Sigmoid colon (tissue), 7 donors: ENCODE data around the gene ICE2. TPM values are rescaled to one million over a fixed set of nuclear protein-coding genes. Genes with fewer than 3 reads are reported as not detected.
A peak's percentile ranks its signal among the peaks of the same experiment; 100 is the strongest.

Experiments
- DNase-seq: peaks from one replicate; pipeline ENCODE4 v3.0.0-alpha.2; 2019
- H3K27ac ChIP-seq, 4 donors: fragments of 200-600 bp; sonication (generic); one replicate each; pipeline ENCODE4 v1.5.1; 2016 to 2019; ENCODE audit warnings: mild to moderate bottlenecking in 1 of 4
- H3K27me3 ChIP-seq, 3 donors: fragments of 200-600 bp; sonication (generic); one replicate each; pipeline ENCODE4 v1.5.1; 2019; ENCODE audit warnings: mild to moderate bottlenecking in 1 of 3
- H3K36me3 ChIP-seq, 4 donors: fragments of 200-600 bp; sonication (generic); one replicate each; pipeline ENCODE4 v1.5.1; 2016 to 2019
- H3K4me1 ChIP-seq, 4 donors: fragments of 200-600 bp; sonication (generic); one replicate each; pipeline ENCODE4 v1.5.1; 2017 to 2019
- H3K4me3 ChIP-seq, 4 donors: fragments of 200-600 bp; sonication (generic); one replicate each; pipeline ENCODE4 v1.5.1; 2017 to 2019; ENCODE audit warnings: mild to moderate bottlenecking in 2 of 4, moderate library complexity in 1 of 4
- H3K9me3 ChIP-seq, 4 donors: fragments of 200-600 bp in 3 of 4; sonication (generic) in 3 of 4; one replicate each; pipeline versions ENCODE4 v1.5.1 to v1.6.1; 2013 to 2019
- CTCF ChIP-seq, 4 experiments: fragments of 450-650 bp in 3 of 4; fragments of 200-600 bp in 1 of 4; IDR thresholded peaks; one replicate each; pipeline ENCODE4 v1.5.1; 2016 to 2019; ENCODE audit warnings: antibody characterized with exemption in 4 of 4, mild to moderate bottlenecking in 3 of 4, moderate library complexity in 2 of 4
- EP300 ChIP-seq, 4 donors: sonication (generic); formaldehyde crosslinking; IDR thresholded peaks; one replicate each; pipeline ENCODE4 v1.6.1; 2017; ENCODE audit warnings: antibody characterized with exemption in 4 of 4
- POLR2A ChIP-seq, 2 donors: fragments of 450-650 bp; IDR thresholded peaks; one replicate each; pipeline ENCODE4 v1.6.1; 2016; ENCODE audit warnings: antibody characterized with exemption in 2 of 2, mild to moderate bottlenecking in 2 of 2, moderate library complexity in 2 of 2
- POLR2AphosphoS5 ChIP-seq, 4 donors: sonication (generic); formaldehyde crosslinking; IDR thresholded peaks; one replicate each; pipeline ENCODE4 v1.6.1; 2017; ENCODE audit warnings: antibody characterized with exemption in 4 of 4
- WGBS, 2 donors: extraction: QIAGEN DNeasy Blood & Tissue Kit; methylation state at CpG; one replicate each; pipeline ENCODE4 v1.1.7; 2013; 5-methylcytosine and 5-hydroxymethylcytosine counted together
- intact Hi-C: fragments of 100-400 bp; cut with DNase I; formaldehyde crosslinking; loops from one replicate; pipeline ENCODE4 v1.15.1; 2023
- polyA plus RNA-seq, 3 donors: library from polyadenylated mRNA; stranded (reverse); fragments of 200-250 nt; gene quantifications; one replicate each; pipeline ENCODE4 v1.2.3, GENCODE V29; 2013
- total RNA-seq, 4 donors: library from RNA; depleted of rRNA; stranded (reverse); fragments of >200 nt; gene quantifications; one replicate each; pipeline ENCODE4 v1.1.0, GENCODE V29; 2016
- donor health status: healthy with polysubstance abuse.
- donor health status: Bipolar disorder and iron deficiency.
- donor health status: healthy.

The ICE2 gene
- total and polyA plus RNA-seq, 7 donors = 4.6 to 40.3 (median 30.0) TPM

DNA sequence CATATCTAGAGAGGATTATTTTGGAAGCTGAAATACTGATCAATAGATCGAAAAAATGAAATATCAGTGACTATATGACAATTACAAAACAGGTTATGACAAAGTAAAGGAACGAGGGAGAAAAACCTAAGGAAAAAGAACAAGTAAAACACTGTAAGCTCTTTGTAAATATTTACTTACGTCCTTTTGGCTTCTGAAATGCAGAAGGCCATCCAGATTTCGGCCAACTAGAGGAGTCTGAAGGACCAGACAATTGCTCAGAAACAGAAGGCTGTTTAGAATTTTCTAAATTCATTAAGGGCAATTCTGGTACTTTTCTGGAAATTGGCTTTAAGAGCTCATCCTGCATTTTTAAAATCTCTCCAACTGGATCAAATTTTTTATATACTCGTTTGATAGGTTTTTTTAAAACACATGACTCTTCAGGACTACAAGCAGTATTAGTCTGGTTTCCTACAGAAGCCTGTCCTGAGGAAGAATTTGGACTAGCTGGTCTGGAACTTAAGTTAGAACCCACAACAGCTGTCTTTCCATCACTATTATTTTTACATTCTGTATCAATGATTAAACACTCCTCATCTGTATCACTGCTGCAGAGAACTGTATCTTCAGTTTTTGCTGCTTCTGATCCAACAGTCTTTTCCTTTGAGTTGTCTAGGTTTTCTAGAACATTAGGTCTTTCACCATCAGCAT lies 30.1 kb downstream of the ICE2 start:
- 55 to 66% methylated on average over 5 of the region's 5 CpGs for WGBS, 2 donors

DNA sequence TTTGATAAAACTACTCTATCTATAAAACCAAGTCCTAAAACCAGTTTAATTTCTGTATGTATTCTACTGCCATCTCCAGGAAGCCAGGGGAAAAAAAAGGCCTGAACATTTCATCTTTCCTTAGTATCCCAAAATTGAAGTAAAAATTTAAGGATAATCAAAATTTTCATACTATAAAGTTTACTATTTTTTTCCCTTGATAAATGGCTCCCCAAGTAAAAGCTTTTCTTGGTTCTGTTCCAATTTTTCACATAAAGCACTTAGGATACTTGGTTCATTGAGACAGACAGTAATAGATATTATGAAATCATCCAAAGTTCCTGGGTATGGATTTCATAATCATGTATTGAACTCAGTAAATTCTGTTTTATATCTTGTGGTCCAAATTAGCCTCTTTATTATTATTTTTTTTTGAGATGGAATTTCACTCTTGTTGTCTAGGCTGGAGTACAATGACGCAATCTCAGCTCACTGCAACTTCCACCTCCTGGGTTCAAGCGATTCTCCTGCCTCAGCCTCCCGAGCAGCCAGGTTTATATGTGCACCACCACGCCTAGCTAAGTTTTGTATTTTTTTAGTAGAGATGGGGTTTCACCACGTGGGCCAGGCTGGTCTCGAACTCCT lies 34.5 kb downstream of the ICE2 start:
- no peaks in the 10 kb centered on the region for H3K4me1 ChIP-seq
- H3K9me3 ChIP-seq = no peaks in the 10 kb centered on the region
- intact Hi-C loops = loop anchor here (1.0 kb wide), 1 partner anchor 85 kb away; no protein-coding TSS in a partner anchor
- TF ChIP-seq CTCF (IDR thresholded peaks at IDR 0.05) = peak in 1 of 4 experiments; percentile 59
- TF ChIP-seq POLR2A (IDR thresholded peaks at IDR 0.05) = no peak
- TF ChIP-seq POLR2AphosphoS5 (IDR thresholded peaks at IDR 0.05) = no peak
- no peak for TF ChIP-seq EP300 (IDR thresholded peaks at IDR 0.05)
- H3K36me3 ChIP-seq = peaks cover 0 to 58% (median 8%) of the 10 kb centered on the region in 4 donors
- no peaks in the 10 kb centered on the region for H3K27me3 ChIP-seq
- WGBS, 2 donors = 88 to 90% methylated on average over 6 of the region's 6 CpGs
- H3K4me3 ChIP-seq = no peak overlapping the region
- no peak for DNase-seq
- H3K27ac ChIP-seq = no peak overlapping the region

More for the DNA sequence above, 30.1 kb downstream of the ICE2 start:
- no peak overlapping the region for H3K27ac ChIP-seq
- no peaks in the 10 kb centered on the region for H3K9me3 ChIP-seq
- no peak for DNase-seq
- H3K4me1 ChIP-seq = no peaks in the 10 kb centered on the region
- intact Hi-C loops = no loop called here
- no peaks in the 10 kb centered on the region for H3K27me3 ChIP-seq
- no peak overlapping the region for H3K4me3 ChIP-seq
- H3K36me3 ChIP-seq = peaks cover 0 to 62% (median 6%) of the 10 kb centered on the region in 4 donors
- TF ChIP-seq POLR2AphosphoS5 (IDR thresholded peaks at IDR 0.05) = no peak
- no peak for TF ChIP-seq CTCF (IDR thresholded peaks at IDR 0.05)
- no peak for TF ChIP-seq POLR2A (IDR thresholded peaks at IDR 0.05)
- TF ChIP-seq EP300 (IDR thresholded peaks at IDR 0.05) = no peak

DNA sequence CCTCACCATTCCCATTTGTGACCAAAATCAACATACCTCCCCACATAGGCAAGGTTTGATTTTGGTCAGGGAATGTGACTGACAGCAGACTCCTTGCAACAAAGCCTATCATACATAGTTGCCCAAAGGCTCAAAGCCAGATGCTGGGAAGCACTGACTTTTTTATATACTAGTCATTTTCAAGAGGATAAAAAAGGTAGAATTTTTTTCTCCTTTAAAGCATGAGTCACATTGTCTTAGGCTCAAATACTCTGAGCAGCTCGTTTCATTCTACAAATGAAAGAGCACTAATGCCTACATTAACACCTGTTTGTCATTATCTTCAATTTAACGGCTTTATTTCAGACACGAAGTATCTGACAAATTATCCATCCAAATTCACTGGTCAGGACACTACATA lies 36.2 kb downstream of the ICE2 start:
- WGBS, 2 donors = 45 to 86% methylated on average over 3 of the region's 3 CpGs
- TF ChIP-seq POLR2A (IDR thresholded peaks at IDR 0.05) (no peak), POLR2AphosphoS5 (IDR thresholded peaks at IDR 0.05) (no peak), CTCF (IDR thresholded peaks at IDR 0.05) (no peak), EP300 (IDR thresholded peaks at IDR 0.05) (no peak)
- DNase-seq = no peak
- Histone ChIP-seq H3K9me3 (no peaks in the 10 kb centered on the region), H3K27me3 (no peaks in the 10 kb centered on the region), H3K4me3 (no peak overlapping the region), H3K4me1 (no peaks in the 10 kb centered on the region), H3K27ac (no peak overlapping the region), H3K36me3 (peaks cover 0 to 57% (median 9%) of the 10 kb centered on the region in 4 donors)
- intact Hi-C loops = no loop called here

DNA sequence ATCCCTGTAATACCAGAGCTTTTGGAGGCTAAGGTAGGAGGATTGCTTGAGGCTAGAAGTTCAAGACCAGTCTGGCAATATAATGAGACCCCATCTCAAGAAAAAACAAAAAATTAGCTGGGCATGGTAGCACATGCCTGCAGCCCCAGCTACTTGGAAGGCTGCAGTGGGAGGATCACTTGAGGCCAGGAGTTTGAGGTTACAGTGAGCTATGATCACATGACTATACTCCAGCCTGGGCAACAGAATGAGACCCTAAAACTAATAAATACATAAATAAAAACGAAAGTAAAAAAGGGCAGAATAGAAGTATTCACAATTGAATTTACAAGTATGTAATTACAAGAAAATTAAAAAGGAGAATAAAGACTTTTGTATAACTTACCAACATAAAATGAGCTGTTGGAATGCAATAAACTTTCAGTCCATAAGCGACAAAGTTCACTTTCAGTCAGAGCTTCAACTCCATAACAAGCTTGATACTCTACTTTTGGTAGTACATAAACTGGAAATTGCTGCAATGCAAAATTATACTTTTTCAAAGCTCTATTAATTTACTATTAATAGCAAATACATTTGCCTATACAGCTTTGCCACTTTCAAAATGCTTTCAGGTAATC lies 36.8 kb downstream of the ICE2 start:
- Histone ChIP-seq H3K36me3 (peaks cover 0 to 56% (median 9%) of the 10 kb centered on the region in 4 donors), H3K27me3 (no peaks in the 10 kb centered on the region), H3K9me3 (no peaks in the 10 kb centered on the region), H3K4me1 (no peaks in the 10 kb centered on the region), H3K27ac (no peak overlapping the region), H3K4me3 (no peak overlapping the region)
- intact Hi-C loops = no loop called here
- 22 to 67% methylated on average over 2 of the region's 2 CpGs for WGBS, 2 donors
- TF ChIP-seq POLR2AphosphoS5 (IDR thresholded peaks at IDR 0.05) (no peak), CTCF (IDR thresholded peaks at IDR 0.05) (no peak), EP300 (IDR thresholded peaks at IDR 0.05) (no peak), POLR2A (IDR thresholded peaks at IDR 0.05) (no peak)
- DNase-seq = no peak
